ENCODE data around the gene ATP6V0B.

Gene ATP6V0B

DNA sequence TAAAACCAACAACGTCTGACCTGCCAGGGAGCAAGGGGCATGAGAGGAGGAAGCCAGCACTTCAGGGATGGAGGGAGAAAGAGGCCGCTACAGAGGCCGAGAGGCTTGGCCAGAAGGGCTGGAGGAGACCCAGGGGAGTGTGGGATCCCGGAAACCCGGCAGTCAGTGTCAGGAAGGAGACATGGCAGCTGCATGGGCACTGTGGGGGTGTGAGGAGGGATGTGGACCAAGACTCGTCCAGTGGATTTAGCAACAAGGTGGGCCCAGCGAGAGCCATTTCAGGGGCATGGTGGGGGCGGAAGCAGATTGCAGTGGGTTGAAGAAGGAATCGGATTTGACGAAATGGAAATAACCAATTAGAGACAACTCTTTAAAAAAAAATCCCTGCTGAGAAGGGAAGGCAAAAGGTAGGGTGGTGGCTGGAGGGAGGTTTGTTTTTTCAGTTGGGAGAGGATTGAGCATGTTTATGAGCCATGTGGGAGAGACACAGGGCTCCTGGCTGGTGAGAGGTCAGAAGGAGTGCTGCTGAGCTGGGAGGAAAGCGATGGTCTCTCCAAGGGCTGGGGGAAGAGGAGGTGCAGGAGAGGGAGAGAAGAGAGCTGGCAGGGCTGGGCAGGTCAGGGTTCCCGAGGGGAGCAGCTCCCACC, 8.6 kb downstream of the ATP6V0B start:
- no peaks in the 10 kb centered on the region for H3K9me3 ChIP-seq
- peaks cover 0 to 26% (median 6%) of the 10 kb centered on the region in 3 donors for H3K36me3 ChIP-seq
- intact Hi-C loops (cut with DNase I; ENCODE audit: low total_unique reads): no loop called here
- no peak overlapping the region for H3K4me3 ChIP-seq
- no peak for DNase-seq
- no peak overlapping the region for H3K27ac ChIP-seq
- H3K4me1 ChIP-seq: peaks cover 0 to 20% (median 16%) of the 10 kb centered on the region in 4 donors
- TF ChIP-seq, protein P1, sequence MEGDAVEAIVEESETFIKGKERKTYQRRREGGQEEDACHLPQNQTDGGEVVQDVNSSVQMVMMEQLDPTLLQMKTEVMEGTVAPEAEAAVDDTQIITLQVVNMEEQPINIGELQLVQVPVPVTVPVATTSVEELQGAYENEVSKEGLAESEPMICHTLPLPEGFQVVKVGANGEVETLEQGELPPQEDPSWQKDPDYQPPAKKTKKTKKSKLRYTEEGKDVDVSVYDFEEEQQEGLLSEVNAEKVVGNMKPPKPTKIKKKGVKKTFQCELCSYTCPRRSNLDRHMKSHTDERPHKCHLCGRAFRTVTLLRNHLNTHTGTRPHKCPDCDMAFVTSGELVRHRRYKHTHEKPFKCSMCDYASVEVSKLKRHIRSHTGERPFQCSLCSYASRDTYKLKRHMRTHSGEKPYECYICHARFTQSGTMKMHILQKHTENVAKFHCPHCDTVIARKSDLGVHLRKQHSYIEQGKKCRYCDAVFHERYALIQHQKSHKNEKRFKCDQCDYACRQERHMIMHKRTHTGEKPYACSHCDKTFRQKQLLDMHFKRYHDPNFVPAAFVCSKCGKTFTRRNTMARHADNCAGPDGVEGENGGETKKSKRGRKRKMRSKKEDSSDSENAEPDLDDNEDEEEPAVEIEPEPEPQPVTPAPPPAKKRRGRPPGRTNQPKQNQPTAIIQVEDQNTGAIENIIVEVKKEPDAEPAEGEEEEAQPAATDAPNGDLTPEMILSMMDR (IDR thresholded peaks at IDR 0.05): no peak
- no peaks in the 10 kb centered on the region for H3K27me3 ChIP-seq

DNA sequence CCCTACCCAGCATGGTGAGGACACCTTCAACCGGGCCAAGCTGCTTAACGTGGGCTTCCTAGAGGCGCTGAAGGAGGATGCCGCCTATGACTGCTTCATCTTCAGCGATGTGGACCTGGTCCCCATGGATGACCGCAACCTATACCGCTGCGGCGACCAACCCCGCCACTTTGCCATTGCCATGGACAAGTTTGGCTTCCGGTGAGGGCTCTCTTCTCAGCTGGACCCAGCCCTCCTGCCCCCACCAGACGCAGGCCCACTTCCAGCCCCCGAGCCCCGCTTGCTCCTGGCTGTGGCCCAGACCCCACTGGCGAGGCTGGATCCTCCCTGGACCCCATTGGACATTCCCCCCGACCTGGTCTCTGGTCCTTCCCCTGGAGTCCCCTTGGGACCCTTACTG, 10.1 kb downstream of the ATP6V0B start:
- no peaks in the 10 kb centered on the region for H3K27me3 ChIP-seq
- TF ChIP-seq, protein P1 (IDR thresholded peaks at IDR 0.05): no peak
- H3K4me3 ChIP-seq: no peak overlapping the region
- H3K9me3 ChIP-seq: no peaks in the 10 kb centered on the region
- intact Hi-C loops (cut with DNase I; ENCODE audit: low total_unique reads): no loop called here
- DNase-seq: no peak
- H3K36me3 ChIP-seq: peaks cover 0 to 26% (median 6%) of the 10 kb centered on the region in 3 donors
- no peak overlapping the region for H3K27ac ChIP-seq
- H3K4me1 ChIP-seq: peaks cover 0 to 11% (median 10%) of the 10 kb centered on the region in 4 donors

DNA sequence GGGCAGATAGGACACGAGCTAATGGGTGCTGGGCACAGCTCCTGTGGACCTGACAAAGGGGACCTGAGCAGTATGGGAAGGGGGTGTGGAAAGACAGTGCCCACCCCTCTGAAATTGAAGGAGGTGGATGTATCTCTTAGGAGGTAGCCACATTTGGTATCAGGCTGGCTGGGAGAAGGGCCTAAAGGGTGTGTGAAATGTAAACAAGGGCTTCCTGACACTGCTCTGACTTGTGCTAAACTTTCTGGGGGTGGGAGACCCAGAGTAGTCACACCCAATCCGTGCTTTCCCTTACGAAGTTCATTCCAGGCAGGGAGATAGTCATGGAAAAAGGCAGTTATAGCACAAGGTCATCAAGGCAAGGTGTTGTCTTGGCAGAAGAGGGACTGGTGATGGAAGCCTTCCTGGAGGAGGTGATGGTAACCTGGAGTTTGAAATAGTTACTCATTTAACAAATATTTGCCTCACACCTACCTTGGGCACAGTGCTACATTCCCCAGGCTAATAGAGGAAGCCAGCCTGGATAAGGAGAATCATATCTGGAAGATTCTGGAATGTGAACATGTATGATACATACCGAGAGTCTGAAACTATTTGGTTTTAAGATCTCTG, 11.3 kb downstream of the ATP6V0B start:
- intact Hi-C loops (cut with DNase I; ENCODE audit: low total_unique reads): no loop called here
- no peaks in the 10 kb centered on the region for H3K27me3 ChIP-seq
- no peak overlapping the region for H3K4me3 ChIP-seq
- H3K9me3 ChIP-seq: no peaks in the 10 kb centered on the region
- no peak for DNase-seq
- peaks cover 0 to 26% (median 6%) of the 10 kb centered on the region in 3 donors for H3K36me3 ChIP-seq
- peaks cover 4 to 9% (median 7%) of the 10 kb centered on the region in 4 donors for H3K4me1 ChIP-seq
- TF ChIP-seq, protein P1 (IDR thresholded peaks at IDR 0.05): no peak
- H3K27ac ChIP-seq: no peak overlapping the region

DNA sequence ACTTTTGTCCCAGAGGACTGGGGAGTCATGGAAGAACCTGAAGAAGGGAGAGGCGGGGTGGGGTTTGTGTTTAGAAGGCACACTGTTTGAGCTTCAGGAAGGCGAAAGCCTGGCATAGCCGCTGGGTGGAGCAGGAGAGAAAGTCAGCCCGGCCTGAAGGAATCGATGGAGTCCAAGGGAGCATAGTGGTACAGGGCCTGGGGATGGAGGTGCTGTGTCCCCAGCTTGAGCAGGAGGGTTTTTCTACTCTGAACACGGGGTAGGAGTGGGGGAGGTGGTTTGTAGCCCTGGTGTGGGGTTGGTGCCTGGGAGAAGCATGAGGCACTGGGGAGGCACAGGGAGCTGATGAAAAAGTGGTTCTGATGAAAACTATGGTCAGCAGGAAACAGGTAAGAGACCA, 12.0 kb downstream of the ATP6V0B start:
- H3K27ac ChIP-seq: no peak overlapping the region
- intact Hi-C loops (cut with DNase I; ENCODE audit: low total_unique reads): no loop called here
- H3K4me1 ChIP-seq: peaks cover 6 to 10% (median 7%) of the 10 kb centered on the region in 4 donors
- TF ChIP-seq, protein P1 (IDR thresholded peaks at IDR 0.05): no peak
- peaks cover 0 to 26% (median 6%) of the 10 kb centered on the region in 3 donors for H3K36me3 ChIP-seq
- DNase-seq: no peak
- H3K4me3 ChIP-seq: no peak overlapping the region
- H3K9me3 ChIP-seq: no peaks in the 10 kb centered on the region
- no peaks in the 10 kb centered on the region for H3K27me3 ChIP-seq

DNA sequence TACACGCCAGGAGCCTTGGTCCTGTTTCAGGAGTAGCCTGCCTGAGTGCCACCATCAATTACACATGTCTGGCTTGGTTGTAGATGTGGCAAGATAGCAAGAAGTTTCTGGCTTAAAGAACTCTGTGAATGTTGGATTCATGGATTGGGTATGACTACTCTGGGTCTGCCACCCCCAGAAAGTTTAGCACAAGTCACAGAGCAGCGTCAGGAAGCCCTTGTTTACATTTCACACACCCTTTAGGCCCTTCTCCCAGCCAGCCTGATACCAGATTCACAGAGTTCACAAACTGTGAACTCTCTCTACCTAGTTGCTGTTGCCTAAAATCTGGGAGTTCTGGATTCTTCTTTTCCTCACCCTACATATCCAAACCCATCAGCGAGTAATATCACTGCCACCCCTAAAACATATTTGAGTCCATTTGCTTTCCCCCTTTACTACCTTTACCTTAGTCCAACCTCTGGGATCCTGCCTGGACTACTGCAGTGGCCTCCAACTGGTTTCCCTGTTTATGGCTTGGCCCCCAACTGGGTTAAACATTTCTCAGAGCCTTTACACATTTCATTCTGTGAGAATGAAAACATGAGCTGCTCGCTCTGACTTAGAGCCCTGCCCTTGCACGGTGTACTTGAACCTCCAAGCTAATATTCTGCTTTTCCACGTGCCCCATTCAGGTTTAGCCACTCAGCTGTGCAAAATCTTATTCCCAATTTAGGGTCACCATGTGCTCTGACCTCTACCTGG, 12.6 kb downstream of the ATP6V0B start:
- Histone ChIP-seq H3K4me1 (peaks cover 7 to 16% (median 12%) of the 10 kb centered on the region in 4 donors), H3K27ac (no peak overlapping the region), H3K9me3 (no peaks in the 10 kb centered on the region), H3K27me3 (no peaks in the 10 kb centered on the region), H3K36me3 (peaks cover 0 to 26% (median 6%) of the 10 kb centered on the region in 3 donors), H3K4me3 (no peak overlapping the region)
- no peak for DNase-seq
- intact Hi-C loops (cut with DNase I; ENCODE audit: low total_unique reads): no loop called here
- TF ChIP-seq, protein P1 (IDR thresholded peaks at IDR 0.05): no peak

All from tibial artery (tissue), 4 donors.